ENCODE results near the gene RNH1.

DNA sequence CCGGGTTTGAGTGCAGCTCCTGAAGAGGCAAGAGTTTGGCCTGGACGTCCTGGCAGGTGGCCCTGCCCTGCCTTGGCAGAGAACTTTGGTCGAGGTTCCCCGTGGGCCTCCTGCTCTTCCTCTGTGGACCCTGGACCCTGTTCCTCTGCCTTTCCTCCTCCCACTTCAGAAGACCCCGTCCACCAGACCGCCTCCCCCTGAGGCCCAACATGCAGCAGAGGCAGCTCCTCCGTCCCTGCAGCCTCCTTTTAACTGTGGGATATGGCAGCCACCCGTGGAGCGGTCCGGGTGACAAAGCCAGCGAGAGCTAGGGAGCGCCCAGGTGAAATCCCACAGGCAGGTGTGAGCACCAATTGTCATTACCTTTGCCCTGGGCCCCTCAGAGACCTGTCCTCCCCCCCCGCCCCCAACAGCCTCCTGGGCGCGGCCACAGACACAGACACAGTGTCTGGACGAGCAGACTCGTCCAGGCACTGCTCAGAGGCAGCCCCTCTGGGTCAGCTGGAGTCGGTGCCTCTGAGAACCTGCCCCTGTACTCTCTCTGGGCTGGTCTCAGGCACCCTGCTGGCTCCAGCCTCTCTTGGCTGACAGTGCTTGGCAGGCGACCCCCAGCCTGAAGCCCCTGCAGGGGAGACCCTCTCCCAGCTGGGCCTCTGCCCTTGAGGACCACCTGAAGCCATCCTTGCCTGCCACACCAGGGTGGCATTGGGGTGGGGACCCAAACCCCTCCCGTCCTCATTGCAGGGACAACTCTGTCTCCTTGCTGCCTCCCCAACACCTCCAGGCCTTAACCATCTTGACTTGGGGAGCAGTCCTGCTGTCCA lies 61.1 kb downstream of the RNH1 start:
- TF ChIP-seq, protein P1, sequence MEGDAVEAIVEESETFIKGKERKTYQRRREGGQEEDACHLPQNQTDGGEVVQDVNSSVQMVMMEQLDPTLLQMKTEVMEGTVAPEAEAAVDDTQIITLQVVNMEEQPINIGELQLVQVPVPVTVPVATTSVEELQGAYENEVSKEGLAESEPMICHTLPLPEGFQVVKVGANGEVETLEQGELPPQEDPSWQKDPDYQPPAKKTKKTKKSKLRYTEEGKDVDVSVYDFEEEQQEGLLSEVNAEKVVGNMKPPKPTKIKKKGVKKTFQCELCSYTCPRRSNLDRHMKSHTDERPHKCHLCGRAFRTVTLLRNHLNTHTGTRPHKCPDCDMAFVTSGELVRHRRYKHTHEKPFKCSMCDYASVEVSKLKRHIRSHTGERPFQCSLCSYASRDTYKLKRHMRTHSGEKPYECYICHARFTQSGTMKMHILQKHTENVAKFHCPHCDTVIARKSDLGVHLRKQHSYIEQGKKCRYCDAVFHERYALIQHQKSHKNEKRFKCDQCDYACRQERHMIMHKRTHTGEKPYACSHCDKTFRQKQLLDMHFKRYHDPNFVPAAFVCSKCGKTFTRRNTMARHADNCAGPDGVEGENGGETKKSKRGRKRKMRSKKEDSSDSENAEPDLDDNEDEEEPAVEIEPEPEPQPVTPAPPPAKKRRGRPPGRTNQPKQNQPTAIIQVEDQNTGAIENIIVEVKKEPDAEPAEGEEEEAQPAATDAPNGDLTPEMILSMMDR (conservative IDR thresholded peaks at IDR 0.05 in 1 of 2, IDR thresholded peaks at IDR 0.05 in 1 of 2; ENCODE audit: extremely low read depth in 1 of 2, insufficient read depth in 1 of 2, low read depth in 1 of 2, low read length in 2 of 2) = no peak
- no peak for TF ChIP-seq EZH2 (IDR thresholded peaks at IDR 0.05; ENCODE audit: borderline replicate concordance, low read length)
